OCI-LY3 (cell line): ENCODE data around the gene PLB1.

Source experiments
- H2AFZ ChIP-seq: fragments of 200-600, 300-600 bp; shearing (Covaris generic); 2 replicates; pipeline ENCODE4 v1.6.0; 2014; ENCODE audit warnings: antibody characterized with exemption, low read depth, low read length
- H3K27ac ChIP-seq: fragments of 200-600, 300-600 bp; sonication (generic); 2 replicates; pipeline ENCODE4 v1.5.1; 2014; ENCODE audit warnings: mild to moderate bottlenecking, low read length, moderate library complexity, mixed read lengths
- H3K27me3 ChIP-seq: fragments of 200-600, 300-600 bp; sonication (generic); 2 replicates; pipeline ENCODE4 v1.6.1; 2014; ENCODE audit warnings: low read depth, low read length, mixed read lengths
- H3K36me3 ChIP-seq: fragments of 200-600, 300-600 bp; sonication (generic); replicated peaks from 2 replicates; pipeline ENCODE3; 2014; ENCODE audit warnings: low read depth, low read length, mixed read lengths
- H3K4me1 ChIP-seq: fragments of 300-600, 200-600 bp; sonication (generic); 2 replicates; pipeline ENCODE4 v1.6.1; 2014; ENCODE audit warnings: low read length, mixed read lengths
- H3K4me2 ChIP-seq: fragments of 200-600, 300-600 bp; sonication (generic); 2 replicates; pipeline ENCODE4 v1.6.1; 2014; ENCODE audit warnings: low read length, mixed read lengths
- H3K4me3 ChIP-seq: fragments of 300-600, 200-600 bp; sonication (generic); 2 replicates; pipeline ENCODE4 v1.5.1; 2014; ENCODE audit warnings: antibody characterized with exemption, mild to moderate bottlenecking, low read length, moderate library complexity
- H3K79me2 ChIP-seq: fragments of 300-600, 200-600 bp; shearing (Covaris generic); 2 replicates; pipeline ENCODE4 v1.6.1; 2014; ENCODE audit warnings: mild to moderate bottlenecking, low read length, mixed read lengths
- H3K9ac ChIP-seq: fragments of 300-600, 200-600 bp; shearing (Covaris generic); 2 replicates; pipeline ENCODE4 v1.6.0; 2014; ENCODE audit warnings: mild to moderate bottlenecking, low read length, moderate library complexity
- H3K9me3 ChIP-seq: fragments of 200-600, 300-600 bp; shearing (Covaris generic); 2 replicates; pipeline ENCODE4 v1.6.1; 2014; ENCODE audit warnings: low read length, mixed read lengths; ENCODE audit not compliant: insufficient read depth
- H4K20me1 ChIP-seq: fragments of 200-600, 300-600 bp; sonication (generic); 2 replicates; pipeline ENCODE4 v1.6.1; 2016; ENCODE audit warnings: low read length, mixed read lengths; ENCODE audit not compliant: insufficient read depth
- EZH2phosphoT487 ChIP-seq: fragments of 200-600 bp; shearing (Covaris generic); IDR thresholded peaks from 2 replicates; pipeline ENCODE4 v1.6.1; 2018; ENCODE audit warnings: antibody characterized with exemption, mixed run types, low read depth
- TF ChIP-seq, protein P1 (sequence below): fragments of 200-600, 300-600 bp; sonication (generic); IDR thresholded peaks from 2 replicates; pipeline ENCODE4 v1.5.1; 2014; ENCODE audit warnings: antibody characterized with exemption, low read length, low read depth

Gene PLB1

GRCh38 chr2:28598484-28598883 lies 102.6 kb downstream of the PLB1 start:
- Histone ChIP-seq H3K4me1 (peaks cover 26% of the 10 kb centered on the region), H3K9ac (no peak overlapping the region), H3K27ac (no peak overlapping the region), H3K4me2 (no peak overlapping the region), H3K9me3 (no peaks in the 10 kb centered on the region), H3K79me2 (no peaks in the 10 kb centered on the region), H2AFZ (no peak overlapping the region), H3K27me3 (no peaks in the 10 kb centered on the region), H3K36me3 (no peaks in the 10 kb centered on the region), H4K20me1 (no peaks in the 10 kb centered on the region), H3K4me3 (no peak overlapping the region)
- TF ChIP-seq, protein P1, sequence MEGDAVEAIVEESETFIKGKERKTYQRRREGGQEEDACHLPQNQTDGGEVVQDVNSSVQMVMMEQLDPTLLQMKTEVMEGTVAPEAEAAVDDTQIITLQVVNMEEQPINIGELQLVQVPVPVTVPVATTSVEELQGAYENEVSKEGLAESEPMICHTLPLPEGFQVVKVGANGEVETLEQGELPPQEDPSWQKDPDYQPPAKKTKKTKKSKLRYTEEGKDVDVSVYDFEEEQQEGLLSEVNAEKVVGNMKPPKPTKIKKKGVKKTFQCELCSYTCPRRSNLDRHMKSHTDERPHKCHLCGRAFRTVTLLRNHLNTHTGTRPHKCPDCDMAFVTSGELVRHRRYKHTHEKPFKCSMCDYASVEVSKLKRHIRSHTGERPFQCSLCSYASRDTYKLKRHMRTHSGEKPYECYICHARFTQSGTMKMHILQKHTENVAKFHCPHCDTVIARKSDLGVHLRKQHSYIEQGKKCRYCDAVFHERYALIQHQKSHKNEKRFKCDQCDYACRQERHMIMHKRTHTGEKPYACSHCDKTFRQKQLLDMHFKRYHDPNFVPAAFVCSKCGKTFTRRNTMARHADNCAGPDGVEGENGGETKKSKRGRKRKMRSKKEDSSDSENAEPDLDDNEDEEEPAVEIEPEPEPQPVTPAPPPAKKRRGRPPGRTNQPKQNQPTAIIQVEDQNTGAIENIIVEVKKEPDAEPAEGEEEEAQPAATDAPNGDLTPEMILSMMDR = no peak
- no peak for TF ChIP-seq EZH2phosphoT487

GRCh38 chr2:28600181-28600580 lies 104.3 kb downstream of the PLB1 start:
- TF ChIP-seq, protein P1 = no peak
- TF ChIP-seq EZH2phosphoT487 = no peak
- Histone ChIP-seq H3K79me2 (no peaks in the 10 kb centered on the region), H4K20me1 (no peaks in the 10 kb centered on the region), H3K4me3 (no peak overlapping the region), H3K27me3 (no peaks in the 10 kb centered on the region), H3K9ac (no peak overlapping the region), H3K4me2 (no peak overlapping the region), H3K36me3 (no peaks in the 10 kb centered on the region), H2AFZ (no peak overlapping the region), H3K27ac (no peak overlapping the region), H3K4me1 (peaks cover 11% of the 10 kb centered on the region), H3K9me3 (no peaks in the 10 kb centered on the region)

- no peak overlapping the region for H3K4me2 ChIP-seq
- H3K4me3 ChIP-seq = no peak overlapping the region
These were observed 105.8 kb downstream of the PLB1 start for GRCh38 chr2:28601616-28602015.

DNA sequence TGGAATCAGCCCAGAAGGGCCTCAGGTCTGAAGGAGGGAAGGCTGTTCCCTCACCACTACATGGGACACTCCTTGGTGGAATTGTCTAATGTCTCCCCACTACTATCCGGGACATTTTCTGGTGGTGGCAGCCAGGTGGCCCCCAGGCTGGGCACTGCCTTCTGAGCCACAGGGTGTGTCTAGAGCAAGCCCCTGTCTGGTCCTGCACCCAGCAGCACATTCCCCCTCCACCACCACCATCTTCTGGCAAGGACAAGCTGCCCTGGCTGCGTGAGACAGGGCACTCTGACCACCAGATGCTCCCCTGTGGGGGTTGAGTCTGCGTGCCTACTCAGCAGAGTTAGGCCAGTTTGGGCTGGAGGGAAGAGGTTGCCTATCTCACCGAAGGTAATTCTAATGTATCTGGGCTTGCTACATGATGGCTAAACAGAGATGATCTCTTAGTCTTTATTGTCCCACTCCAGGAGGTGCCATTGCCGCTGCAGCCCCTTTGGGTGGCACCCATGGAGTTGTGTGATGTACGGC lies 106.3 kb downstream of the PLB1 start:
- H2AFZ ChIP-seq = no peak overlapping the region
- peaks cover 10% of the 10 kb centered on the region for H3K4me1 ChIP-seq
- H3K4me2 ChIP-seq = no peak overlapping the region
- TF ChIP-seq, protein P1 = no peak
- no peak for TF ChIP-seq EZH2phosphoT487
- no peak overlapping the region for H3K4me3 ChIP-seq
- H3K9ac ChIP-seq = no peak overlapping the region
- no peaks in the 10 kb centered on the region for H3K79me2 ChIP-seq
- no peaks in the 10 kb centered on the region for H3K9me3 ChIP-seq
- no peak overlapping the region for H3K27ac ChIP-seq
- no peaks in the 10 kb centered on the region for H3K36me3 ChIP-seq
- H3K27me3 ChIP-seq = no peaks in the 10 kb centered on the region
- no peaks in the 10 kb centered on the region for H4K20me1 ChIP-seq

More at GRCh38 chr2:28601616-28602015, 105.8 kb downstream of the PLB1 start:
- Histone ChIP-seq H3K27me3 (no peaks in the 10 kb centered on the region), H3K4me1 (peaks cover 8% of the 10 kb centered on the region), H3K36me3 (no peaks in the 10 kb centered on the region), H2AFZ (no peak overlapping the region), H3K27ac (no peak overlapping the region), H4K20me1 (no peaks in the 10 kb centered on the region), H3K79me2 (no peaks in the 10 kb centered on the region), H3K9me3 (no peaks in the 10 kb centered on the region), H3K9ac (no peak overlapping the region)
- TF ChIP-seq, protein P1 = no peak
- TF ChIP-seq EZH2phosphoT487 = no peak
